Endothelial cell (in vitro differentiated cells): ENCODE results near the gene GRIK5. TPM values are rescaled to one million over a fixed set of nuclear protein-coding genes. Genes with fewer than 3 reads are reported as not detected.

Experiments
- DNase-seq: peaks from one replicate; pipeline ENCODE4 v3.0.0; 2021; ENCODE audit warnings: low spot score
- H3K27ac Mint-ChIP-seq: one replicate; pipeline ENCODE4 v1.8.0; 2021; ENCODE audit warnings: mixed read lengths, inconsistent platforms; ENCODE audit not compliant: unreplicated experiment
- H3K27me3 Mint-ChIP-seq: one replicate; pipeline ENCODE4 v1.8.0; 2021; ENCODE audit warnings: mild to moderate bottlenecking, moderate library complexity, mixed read lengths, inconsistent platforms; ENCODE audit not compliant: unreplicated experiment
- H3K36me3 Mint-ChIP-seq: one replicate; pipeline ENCODE4 v1.8.0; 2021; ENCODE audit warnings: mild to moderate bottlenecking, low read depth, mixed read lengths, inconsistent platforms; ENCODE audit not compliant: unreplicated experiment
- H3K4me1 Mint-ChIP-seq: one replicate; pipeline ENCODE4 v1.8.0; 2021; ENCODE audit warnings: mild to moderate bottlenecking, mixed read lengths, inconsistent platforms; ENCODE audit not compliant: unreplicated experiment
- H3K4me3 Mint-ChIP-seq: one replicate; pipeline ENCODE4 v1.8.0; 2021; ENCODE audit warnings: mild to moderate bottlenecking, mixed read lengths, inconsistent platforms; ENCODE audit not compliant: unreplicated experiment
- H3K9me3 Mint-ChIP-seq: one replicate; pipeline ENCODE4 v1.8.0; 2021; ENCODE audit warnings: mixed read lengths, inconsistent platforms; ENCODE audit not compliant: unreplicated experiment
- CTCF ChIP-seq: fragments of 200-600 bp; sonication (generic); IDR thresholded peaks from one replicate; pipeline ENCODE4 v1.5.0; 2021; ENCODE audit warnings: antibody characterized with exemption; ENCODE audit not compliant: unreplicated experiment
- total RNA-seq: library from RNA; stranded (reverse); fragmentation: NEBNext Ultra II Directional; extraction: Animal tissue kit (Norgen Biotek cat#: 25700); gene quantifications from one replicate; pipeline ENCODE4 v1.2.1, GENCODE V29; 2021; ENCODE audit not compliant: unreplicated experiment

Gene GRIK5
- total RNA-seq, 1 donor from 2014 or later: 18.4 TPM

DNA sequence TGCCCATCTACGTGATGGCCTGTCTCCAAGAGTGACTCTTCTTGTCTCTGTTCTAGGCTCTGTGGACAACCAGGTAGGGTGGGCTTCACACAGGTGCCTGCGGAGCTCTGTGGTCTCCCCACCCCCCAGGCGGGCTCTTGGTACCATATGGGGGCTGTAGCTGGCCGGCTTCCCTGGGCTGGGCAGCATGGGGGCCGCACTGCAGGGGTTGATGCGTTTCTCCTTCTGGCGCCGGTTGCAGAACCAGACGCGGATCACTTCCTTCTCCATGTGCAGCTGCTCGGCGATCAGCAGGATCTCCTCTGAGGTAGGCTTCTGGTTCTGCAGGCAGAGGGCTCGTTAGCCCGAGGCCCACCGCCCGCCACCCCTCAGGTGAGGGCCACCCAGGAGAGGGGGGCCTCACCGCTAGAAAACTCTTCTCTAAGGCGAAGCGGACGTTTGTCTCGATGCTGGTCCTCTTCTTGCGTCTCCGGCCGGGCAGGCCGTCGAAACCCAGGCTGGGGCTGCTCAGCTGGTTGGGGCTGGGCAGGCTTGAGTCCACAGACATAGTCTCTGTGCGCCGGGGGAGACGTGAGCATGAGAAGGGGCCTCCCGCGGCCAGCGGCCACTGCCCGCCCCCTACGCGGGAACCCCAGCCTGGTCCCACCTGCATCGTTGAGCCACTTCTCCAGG, 25.3 kb upstream of the GRIK5 start:
- H3K4me1 Mint-ChIP-seq: peaks cover 5% of the 10 kb centered on the region
- no peaks in the 10 kb centered on the region for H3K36me3 Mint-ChIP-seq
- no peak for DNase-seq
- H3K27me3 Mint-ChIP-seq: peaks cover 6% of the 10 kb centered on the region
- H3K4me3 Mint-ChIP-seq: no peak overlapping the region
- no peak for TF ChIP-seq CTCF
- no peak overlapping the region for H3K27ac Mint-ChIP-seq
- H3K9me3 Mint-ChIP-seq: no peaks in the 10 kb centered on the region

DNA sequence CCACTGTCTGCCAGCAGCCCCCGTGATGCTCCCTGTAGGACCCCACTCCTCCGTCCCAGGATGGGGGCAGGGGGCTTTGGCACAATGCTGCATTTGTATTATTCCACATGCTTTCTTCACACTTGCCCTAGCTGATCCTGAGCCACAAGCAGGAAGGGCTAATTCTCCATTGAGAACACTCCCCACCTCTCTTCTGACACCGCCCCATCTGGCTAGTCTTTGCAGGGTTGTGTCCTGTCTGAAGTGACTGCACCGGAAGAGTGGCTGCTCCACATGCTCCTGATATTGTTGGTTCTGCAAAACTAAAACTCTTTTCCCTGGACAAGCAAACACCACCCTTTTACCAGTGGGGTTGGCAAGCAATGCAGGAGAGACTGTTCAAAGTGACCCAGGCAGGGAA, 23.9 kb upstream of the GRIK5 start:
- H3K27me3 Mint-ChIP-seq: peaks cover 6% of the 10 kb centered on the region
- peak overlapping the region; percentile 16 for H3K27ac Mint-ChIP-seq
- TF ChIP-seq CTCF: no peak
- H3K4me3 Mint-ChIP-seq: no peak overlapping the region
- peaks cover 3% of the 10 kb centered on the region for H3K4me1 Mint-ChIP-seq
- DNase-seq: no peak
- H3K36me3 Mint-ChIP-seq: no peaks in the 10 kb centered on the region
- no peaks in the 10 kb centered on the region for H3K9me3 Mint-ChIP-seq

GRCh38 chr19:42093505-42093904, 23.5 kb upstream of the GRIK5 start:
- Mint-ChIP-seq H3K4me1 (peaks cover 5% of the 10 kb centered on the region), H3K9me3 (no peaks in the 10 kb centered on the region), H3K4me3 (no peak overlapping the region), H3K27ac (no peak overlapping the region), H3K36me3 (no peaks in the 10 kb centered on the region), H3K27me3 (peaks cover 6% of the 10 kb centered on the region)
- no peak for DNase-seq
- TF ChIP-seq CTCF: no peak

- Mint-ChIP-seq H3K4me1 (peaks cover 7% of the 10 kb centered on the region), H3K36me3 (no peaks in the 10 kb centered on the region), H3K9me3 (no peaks in the 10 kb centered on the region), H3K27me3 (peaks cover 6% of the 10 kb centered on the region), H3K27ac (peak overlapping the region; percentile 32), H3K4me3 (no peak overlapping the region)
- no peak for TF ChIP-seq CTCF
- DNase-seq: peak; percentile 60
These were observed 22.3 kb upstream of the GRIK5 start for GRCh38 chr19:42092350-42092749.

GRCh38 chr19:42091742-42092141, 21.7 kb upstream of the GRIK5 start:
- H3K4me1 Mint-ChIP-seq: peaks cover 10% of the 10 kb centered on the region

More at GRCh38 chr19:42091742-42092141, 21.7 kb upstream of the GRIK5 start:
- Mint-ChIP-seq H3K36me3 (no peaks in the 10 kb centered on the region), H3K27me3 (peaks cover 6% of the 10 kb centered on the region), H3K9me3 (no peaks in the 10 kb centered on the region), H3K4me3 (no peak overlapping the region), H3K27ac (no peak overlapping the region)
- no peak for TF ChIP-seq CTCF
- DNase-seq: no peak
